Measurements from ENCODE around the gene ASB3.
"Not testable (repeated sequence)": the region's sequence is repeated elsewhere in the genome, so short reads cannot be mapped to it uniquely, and the experiment has no call there.

The ASB3 gene

GRCh38 chr2:53727921-53728320 lies 58.8 kb downstream of the ASB3 start:
- no peak for DNase-seq

- no peak for DNase-seq
These were observed 61.1 kb downstream of the ASB3 start for GRCh38 chr2:53725662-53726061.

- DNase-seq: no peak
These were observed 62.2 kb downstream of the ASB3 start for GRCh38 chr2:53724536-53724935.

GRCh38 chr2:53720944-53721343 lies 65.8 kb downstream of the ASB3 start:
- DNase-seq: not testable (repeated sequence)

GRCh38 chr2:53715568-53715967 lies 71.2 kb downstream of the ASB3 start:
- DNase-seq: no peak

GRCh38 chr2:53711271-53711780 lies 75.4 kb downstream of the ASB3 start:
- no peak for DNase-seq

GRCh38 chr2:53708988-53709387 lies 77.8 kb downstream of the ASB3 start:
- DNase-seq: no peak

- DNase-seq: no peak
These were observed 85.5 kb downstream of the ASB3 start for GRCh38 chr2:53701221-53701620.

GRCh38 chr2:53697686-53698085 lies 89.1 kb downstream of the ASB3 start:
- DNase-seq: no peak

- DNase-seq: no peak
These were observed 89.7 kb downstream of the ASB3 start for GRCh38 chr2:53697092-53697491.

GRCh38 chr2:53695575-53695974 lies 91.2 kb downstream of the ASB3 start:
- no peak for DNase-seq

GRCh38 chr2:53694096-53694771 lies 92.5 kb downstream of the ASB3 start:
- DNase-seq: no peak

- no peak for DNase-seq
These were observed 95.9 kb downstream of the ASB3 start for GRCh38 chr2:53690876-53691275.

GRCh38 chr2:53672881-53673522 lies 113.8 kb downstream of the ASB3 start:
- no peak for DNase-seq

GRCh38 chr2:53670331-53670730 lies 116.4 kb downstream of the ASB3 start:
- no peak for DNase-seq

GRCh38 chr2:53668624-53669026 lies 118.1 kb downstream of the ASB3 start:
- DNase-seq: no peak

- not testable (repeated sequence) for DNase-seq
These were observed 119.6 kb downstream of the ASB3 start for GRCh38 chr2:53667130-53667529.

GRCh38 chr2:53660886-53661285 lies 125.9 kb downstream of the ASB3 start:
- DNase-seq: no peak

GRCh38 chr2:53658474-53658873 lies 128.3 kb downstream of the ASB3 start:
- DNase-seq: not testable (repeated sequence)

- DNase-seq: no peak
These were observed 131.5 kb downstream of the ASB3 start for GRCh38 chr2:53655256-53655655.

- no peak for DNase-seq
These were observed 132.4 kb downstream of the ASB3 start for GRCh38 chr2:53654396-53654795.

GRCh38 chr2:53652131-53652530 lies 134.6 kb downstream of the ASB3 start:
- no peak for DNase-seq

- no peak for DNase-seq
These were observed 140.0 kb downstream of the ASB3 start for GRCh38 chr2:53646788-53647187.

GRCh38 chr2:53641290-53641689 lies 145.5 kb downstream of the ASB3 start:
- DNase-seq: no peak

- no peak for DNase-seq
These were observed 146.3 kb downstream of the ASB3 start for GRCh38 chr2:53640466-53640865.
